GM19324 (cell line): Measurements from ENCODE around the gene CMAS.
"Not testable (repeated sequence)": the region's sequence is repeated elsewhere in the genome, so short reads cannot be mapped to it uniquely, and the experiment has no call there.

Experiments used
- ATAC-seq: cut with Tn5 transposase; IDR thresholded peaks from one replicate; pipeline ENCODE4 v1.9.1; 2021; ENCODE audit warnings: mild to moderate bottlenecking, moderate library complexity; ENCODE audit not compliant: unreplicated experiment, low FRiP score

CMAS gene

GRCh38 chr12:22046090-22046967 is at the start of gene CMAS:
TSS of gene CMAS (plus strand) at chr12:22046218. CDS start at chr12:22046304, 86 bp downstream.
- ATAC-seq = peak; percentile 87

GRCh38 chr12:21998295-21998694 is 47.7 kb upstream of the CMAS start:
- ATAC-seq = no peak

- ATAC-seq = no peak
Measured at GRCh38 chr12:21998782-21999181, 47.2 kb upstream of the CMAS start.

- ATAC-seq = no peak
Measured at GRCh38 chr12:22002430-22002829, 43.6 kb upstream of the CMAS start.

- not testable (repeated sequence) for ATAC-seq
Measured at GRCh38 chr12:22007794-22008193, 38.2 kb upstream of the CMAS start.

- ATAC-seq = no peak
Measured at GRCh38 chr12:22008196-22008595, 37.8 kb upstream of the CMAS start.

GRCh38 chr12:22014041-22014782 is 31.8 kb upstream of the CMAS start:
- no peak for ATAC-seq

- no peak for ATAC-seq
Measured at GRCh38 chr12:22014783-22015144, 31.3 kb upstream of the CMAS start.

GRCh38 chr12:22016982-22017381 is 29.0 kb upstream of the CMAS start:
- ATAC-seq = no peak

- ATAC-seq = no peak
Measured at GRCh38 chr12:22018860-22019259, 27.2 kb upstream of the CMAS start.

- not testable (repeated sequence) for ATAC-seq
Measured at GRCh38 chr12:22023489-22023888, 22.5 kb upstream of the CMAS start.

- no peak for ATAC-seq
Measured at GRCh38 chr12:22029491-22029890, 16.5 kb upstream of the CMAS start.

GRCh38 chr12:22029991-22030390 is 16.0 kb upstream of the CMAS start:
- no peak for ATAC-seq

- ATAC-seq = no peak
Measured at GRCh38 chr12:22032732-22033131, 13.3 kb upstream of the CMAS start.

- ATAC-seq = no peak
Measured at GRCh38 chr12:22034709-22035506, 11.1 kb upstream of the CMAS start.

- no peak for ATAC-seq
Measured at GRCh38 chr12:22037947-22038346, 8.1 kb upstream of the CMAS start.

- ATAC-seq = no peak
Measured at GRCh38 chr12:22038734-22039133, 7.3 kb upstream of the CMAS start.

- ATAC-seq = no peak
Measured at GRCh38 chr12:22039361-22039760, 6.7 kb upstream of the CMAS start.

- ATAC-seq = no peak
Measured at GRCh38 chr12:22042976-22043669, 2.9 kb upstream of the CMAS start.

GRCh38 chr12:22043943-22044342 is 2.1 kb upstream of the CMAS start:
- ATAC-seq = no peak
